Tibial nerve (tissue), 3 donors: ENCODE measurements around the gene CPNE9.

ENCODE experiments used
- CTCF ChIP-seq, 5 experiments: fragments of 200-600 bp in 3 of 5; fragments of 450-650 bp in 2 of 5; sonication (generic) in 3 of 5; IDR thresholded peaks; one replicate each; pipeline ENCODE4 v1.5.1; 2016 to 2019; ENCODE audit warnings: antibody characterized with exemption in 5 of 5, mild to moderate bottlenecking in 3 of 5, moderate library complexity in 2 of 5
- POLR2A ChIP-seq, 2 donors: fragments of 450-650 bp; IDR thresholded peaks; one replicate each; pipeline ENCODE4 v1.6.1; 2017; ENCODE audit warnings: antibody characterized with exemption in 2 of 2, mild to moderate bottlenecking in 2 of 2, moderate library complexity in 2 of 2

DNA sequence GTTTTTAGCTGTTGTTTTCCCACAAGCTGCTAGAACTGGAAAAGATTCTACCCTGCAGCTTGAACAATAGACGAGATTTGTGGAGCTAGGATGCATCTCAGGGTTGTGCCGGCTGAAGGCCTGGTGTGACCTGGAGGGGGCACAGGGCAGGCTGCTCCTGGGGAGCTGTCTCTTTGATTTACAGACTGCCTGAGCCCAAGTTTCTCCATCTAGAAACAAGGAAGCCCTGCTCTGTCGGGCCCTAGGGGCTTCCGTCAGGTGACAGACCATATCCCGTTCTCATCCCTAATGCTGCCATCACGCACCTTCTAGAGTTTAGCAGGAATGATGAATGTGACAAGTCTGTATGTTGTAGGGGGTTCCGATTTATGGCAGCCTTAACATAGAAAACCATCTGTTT lies 7.9 kb upstream of the CPNE9 start:
- TF ChIP-seq CTCF (IDR thresholded peaks at IDR 0.05): no peak
- no peak for TF ChIP-seq POLR2A (IDR thresholded peaks at IDR 0.05)
